ENCODE measurements around the gene TPRKB. TPM values are rescaled to one million over a fixed set of nuclear protein-coding genes. Genes with fewer than 3 reads are reported as not detected.

TPRKB gene
- total RNA-seq, 2 donors from 2014 or later = 18.9 to 26.5 TPM

GRCh38 chr2:73776869-73777519 lies 39.8 kb upstream of the TPRKB start:
- Histone ChIP-seq H3K4me1 (ENCODE audit: control insufficient read depth in 1 of 2, low read depth in 2 of 2) (peaks cover 10 to 16% of the 10 kb centered on the region in 2 donors), H3K4me3 (no peak overlapping the region), H3K27ac (no peak overlapping the region), H3K27me3 (replicated peaks; ENCODE audit: insufficient read depth) (no peaks in the 10 kb centered on the region), H3K9me3 (no peaks in the 10 kb centered on the region), H3K36me3 (peaks cover 16% of the 10 kb centered on the region)
- DNase-seq (ENCODE audit: low spot score) (no peak), ATAC-seq (ENCODE audit: insufficient number of reproducible peaks, low FRiP score, low read depth) (no peak)
- no peak for TF ChIP-seq CTCF (IDR thresholded peaks at IDR 0.05)

- Histone ChIP-seq H3K4me3 (no peak overlapping the region), H3K36me3 (peaks cover 18% of the 10 kb centered on the region), H3K9me3 (no peaks in the 10 kb centered on the region), H3K27me3 (replicated peaks; ENCODE audit: insufficient read depth) (no peaks in the 10 kb centered on the region), H3K27ac (no peak overlapping the region), H3K4me1 (ENCODE audit: control insufficient read depth in 1 of 2, low read depth in 2 of 2) (peaks cover 10 to 16% of the 10 kb centered on the region in 2 donors)
- no peak for TF ChIP-seq CTCF (IDR thresholded peaks at IDR 0.05)
- ATAC-seq (ENCODE audit: insufficient number of reproducible peaks, low FRiP score, low read depth) (no peak), DNase-seq (ENCODE audit: low spot score) (no peak)
Observed at GRCh38 chr2:73776381-73776780, 39.2 kb upstream of the TPRKB start.

GRCh38 chr2:73772819-73773218 lies 35.7 kb upstream of the TPRKB start:
- no peak for DNase-seq (ENCODE audit: low spot score)
- no peak for ATAC-seq (ENCODE audit: insufficient number of reproducible peaks, low FRiP score, low read depth)
- no peak for TF ChIP-seq CTCF (IDR thresholded peaks at IDR 0.05)
- H3K9me3 ChIP-seq = no peaks in the 10 kb centered on the region
- H3K36me3 ChIP-seq = peaks cover 25% of the 10 kb centered on the region
- no peaks in the 10 kb centered on the region for H3K4me1 ChIP-seq (ENCODE audit: control insufficient read depth in 1 of 2, low read depth in 2 of 2)
- no peaks in the 10 kb centered on the region for H3K27me3 ChIP-seq (replicated peaks; ENCODE audit: insufficient read depth)
- H3K27ac ChIP-seq = no peak overlapping the region
- no peak overlapping the region for H3K4me3 ChIP-seq

GRCh38 chr2:73770725-73771124 lies 33.6 kb upstream of the TPRKB start:
- Histone ChIP-seq H3K27me3 (replicated peaks; ENCODE audit: insufficient read depth) (no peaks in the 10 kb centered on the region), H3K4me3 (no peak overlapping the region), H3K36me3 (peaks cover 39% of the 10 kb centered on the region), H3K27ac (no peak overlapping the region), H3K4me1 (ENCODE audit: control insufficient read depth in 1 of 2, low read depth in 2 of 2) (no peaks in the 10 kb centered on the region), H3K9me3 (no peaks in the 10 kb centered on the region)
- DNase-seq (ENCODE audit: low spot score) = no peak
- no peak for ATAC-seq (ENCODE audit: insufficient number of reproducible peaks, low FRiP score, low read depth)
- no peak for TF ChIP-seq CTCF (IDR thresholded peaks at IDR 0.05)

- ATAC-seq (ENCODE audit: insufficient number of reproducible peaks, low FRiP score, low read depth) (no peak), DNase-seq (ENCODE audit: low spot score) (no peak)
- Histone ChIP-seq H3K27ac (no peak overlapping the region), H3K27me3 (replicated peaks; ENCODE audit: insufficient read depth) (no peaks in the 10 kb centered on the region), H3K36me3 (peaks cover 36% of the 10 kb centered on the region), H3K9me3 (no peaks in the 10 kb centered on the region), H3K4me3 (no peak overlapping the region), H3K4me1 (ENCODE audit: control insufficient read depth in 1 of 2, low read depth in 2 of 2) (no peaks in the 10 kb centered on the region)
- TF ChIP-seq CTCF (IDR thresholded peaks at IDR 0.05) = no peak
Observed at GRCh38 chr2:73766994-73767393, 29.8 kb upstream of the TPRKB start.

All from thoracic aorta (tissue), 2 donors.